GM12878 (cell line): Measurements from ENCODE around the gene AGAP2.

Experiments
- CTCF ChIP-seq, 3 experiments: IDR thresholded peaks in 2 of 3; conservative IDR thresholded peaks in 1 of 3; 2 replicates each; pipeline ENCODE4 v1.5.1; 2011; ENCODE audit warnings: low read depth in 3 of 3, low read length in 3 of 3, mild to moderate bottlenecking in 3 of 3, control low read depth in 2 of 3, moderate library complexity in 2 of 3, inconsistent platforms in 1 of 3, mixed read lengths in 1 of 3; ENCODE audit not compliant: control insufficient read depth in 2 of 3, insufficient read depth in 1 of 3; ENCODE audit errors: extremely low read depth in 1 of 3
- MTA3 ChIP-seq: IDR thresholded peaks from 2 replicates; pipeline ENCODE4 v1.6.1; 2012; ENCODE audit warnings: low read length, inconsistent platforms, borderline replicate concordance
- POLR2A ChIP-seq: IDR thresholded peaks from 2 replicates; pipeline ENCODE4 v1.6.1; 2011; ENCODE audit warnings: low read depth, mild to moderate bottlenecking, low read length
- RAD21 ChIP-seq: IDR thresholded peaks from 2 replicates; pipeline ENCODE4 v1.6.1; 2011; ENCODE audit warnings: mild to moderate bottlenecking, low read depth, low read length, moderate library complexity; ENCODE audit not compliant: insufficient read depth

GRCh38 chr12:57731411-57732080 is 7.0 kb downstream of the AGAP2 start:
- TF ChIP-seq RAD21, result no peak
- no peak for TF ChIP-seq MTA3
- no peak for TF ChIP-seq CTCF (IDR thresholded peaks at IDR 0.05 in 2 of 3, conservative IDR thresholded peaks at IDR 0.05 in 1 of 3; ENCODE audit: control insufficient read depth in 2 of 3, extremely low read depth in 1 of 3, insufficient read depth in 1 of 3, low read depth in 3 of 3, low read length in 3 of 3)
- no peak for TF ChIP-seq POLR2A
